Lower leg skin (tissue), 3 donors: ENCODE measurements around the gene TTC34.
"Not testable (repeated sequence)": the region's sequence is repeated elsewhere in the genome, so short reads cannot be mapped to it uniquely, and the experiment has no call there.

Experiments
- CTCF ChIP-seq, 3 donors: fragments of 450-650 bp; IDR thresholded peaks; one replicate each; pipeline ENCODE4 v1.5.1; 2016; ENCODE audit warnings: antibody characterized with exemption in 3 of 3, mild to moderate bottlenecking in 3 of 3, moderate library complexity in 2 of 3
- POLR2A ChIP-seq, 2 donors: fragments of 450-650 bp; IDR thresholded peaks; one replicate each; pipeline ENCODE4 v1.6.1; 2016 to 2017; ENCODE audit warnings: antibody characterized with exemption in 2 of 2, mild to moderate bottlenecking in 1 of 2, moderate library complexity in 1 of 2

DNA sequence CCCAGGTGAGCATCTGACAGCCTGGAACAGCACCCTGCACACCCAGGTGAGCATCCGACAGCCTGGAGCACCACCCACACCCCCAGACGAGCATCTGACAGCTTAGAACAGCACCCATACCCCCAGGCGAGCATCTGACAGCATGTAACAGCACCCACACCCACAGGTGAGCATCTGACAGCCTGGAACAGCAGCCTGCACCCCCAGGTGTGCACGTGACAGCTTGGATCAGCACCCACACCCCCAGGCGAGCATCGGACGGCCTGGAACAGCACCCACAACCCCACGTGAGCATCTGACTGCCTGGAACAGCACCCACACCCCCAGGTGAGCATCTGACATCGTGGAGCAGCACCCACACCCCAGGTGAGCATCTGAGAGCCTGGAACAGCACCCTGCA is 116.6 kb downstream of the TTC34 start:
- not testable (repeated sequence) for TF ChIP-seq CTCF, POLR2A (IDR thresholded peaks at IDR 0.05)
